ENCODE measurements around the gene INPP5E.

The INPP5E gene

DNA sequence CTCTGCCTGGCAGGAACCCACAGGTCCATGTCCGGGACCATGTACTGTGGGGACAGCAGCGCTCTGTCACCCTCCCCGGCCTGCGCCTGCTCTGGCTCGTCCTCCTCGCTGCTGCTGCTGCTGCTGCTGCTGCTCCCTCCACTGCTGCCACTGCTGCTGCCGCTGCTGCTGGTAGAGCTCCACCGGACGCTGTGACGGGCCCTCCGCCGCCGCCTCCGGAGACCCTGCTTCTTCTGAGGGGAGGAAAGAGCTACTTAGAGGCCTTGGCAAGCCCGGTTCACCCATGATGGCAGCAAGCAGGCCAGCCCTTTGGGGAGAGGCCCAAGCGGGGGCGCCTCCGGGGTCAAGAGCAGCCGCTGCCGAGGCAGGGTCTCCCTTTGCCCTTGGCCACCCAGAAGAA lies 56.2 kb downstream of the INPP5E start:
- Histone ChIP-seq H3K36me3 (replicated peaks; ENCODE audit: insufficient read depth, low read length) (no peaks in the 10 kb centered on the region), H3K27me3 (replicated peaks; ENCODE audit: insufficient read depth, low read length) (no peaks in the 10 kb centered on the region), H3K4me2 (ENCODE audit: low read depth, low read length) (no peak overlapping the region), H4K20me1 (ENCODE audit: insufficient read depth, low read length) (no peaks in the 10 kb centered on the region), H3K27ac (ENCODE audit: low read length) (no peak overlapping the region), H3K9me3 (replicated peaks; ENCODE audit: insufficient read depth, low read length) (no peaks in the 10 kb centered on the region), H3K4me3 (ENCODE audit: low read length) (no peak overlapping the region), H2AFZ (ENCODE audit: low read length) (no peak overlapping the region), H3K79me2 (ENCODE audit: low read length) (no peaks in the 10 kb centered on the region), H3F3A (ENCODE audit: insufficient read depth, low read length) (no peaks in the 10 kb centered on the region), H3K9me2 (replicated peaks; ENCODE audit: insufficient read depth, low read length) (no peaks in the 10 kb centered on the region), H3K4me1 (ENCODE audit: low read length) (no peaks in the 10 kb centered on the region), H3K9ac (ENCODE audit: low read length) (no peak overlapping the region)
- no peak for DNase-seq
- TF ChIP-seq, protein P1, sequence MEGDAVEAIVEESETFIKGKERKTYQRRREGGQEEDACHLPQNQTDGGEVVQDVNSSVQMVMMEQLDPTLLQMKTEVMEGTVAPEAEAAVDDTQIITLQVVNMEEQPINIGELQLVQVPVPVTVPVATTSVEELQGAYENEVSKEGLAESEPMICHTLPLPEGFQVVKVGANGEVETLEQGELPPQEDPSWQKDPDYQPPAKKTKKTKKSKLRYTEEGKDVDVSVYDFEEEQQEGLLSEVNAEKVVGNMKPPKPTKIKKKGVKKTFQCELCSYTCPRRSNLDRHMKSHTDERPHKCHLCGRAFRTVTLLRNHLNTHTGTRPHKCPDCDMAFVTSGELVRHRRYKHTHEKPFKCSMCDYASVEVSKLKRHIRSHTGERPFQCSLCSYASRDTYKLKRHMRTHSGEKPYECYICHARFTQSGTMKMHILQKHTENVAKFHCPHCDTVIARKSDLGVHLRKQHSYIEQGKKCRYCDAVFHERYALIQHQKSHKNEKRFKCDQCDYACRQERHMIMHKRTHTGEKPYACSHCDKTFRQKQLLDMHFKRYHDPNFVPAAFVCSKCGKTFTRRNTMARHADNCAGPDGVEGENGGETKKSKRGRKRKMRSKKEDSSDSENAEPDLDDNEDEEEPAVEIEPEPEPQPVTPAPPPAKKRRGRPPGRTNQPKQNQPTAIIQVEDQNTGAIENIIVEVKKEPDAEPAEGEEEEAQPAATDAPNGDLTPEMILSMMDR (IDR thresholded peaks at IDR 0.05; ENCODE audit: low read length), result no peak
- no peak for TF ChIP-seq EZH2 (optimal IDR thresholded peaks at IDR 0.05; ENCODE audit: low read depth, low read length)

DNA sequence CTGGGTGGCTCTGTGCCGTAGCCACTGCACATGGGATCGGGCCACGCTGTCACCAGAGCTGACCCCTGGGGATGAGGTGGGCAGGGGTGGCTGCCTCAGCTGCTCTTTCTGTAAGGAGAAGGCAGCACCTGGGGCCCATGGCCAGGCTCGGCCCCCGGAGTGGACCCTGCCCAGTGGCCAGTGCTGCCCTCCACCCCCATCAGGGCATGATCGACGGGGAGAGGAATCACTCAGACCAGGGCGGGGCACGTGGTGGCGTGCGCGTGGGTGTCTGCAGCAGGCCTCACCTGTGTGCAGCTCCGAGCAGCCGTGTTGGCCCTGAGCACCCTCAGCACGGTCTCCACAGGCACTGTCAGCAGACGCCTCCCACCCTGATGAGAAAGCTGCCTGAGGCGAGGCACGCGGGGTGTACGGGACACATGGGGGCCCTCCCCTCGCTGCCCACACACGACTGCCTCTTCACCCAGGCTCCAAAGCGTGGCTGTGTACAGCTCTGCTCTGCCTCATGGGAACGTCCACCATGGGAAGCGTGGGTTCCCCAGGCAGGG lies 57.6 kb downstream of the INPP5E start:
- Histone ChIP-seq H3F3A (ENCODE audit: insufficient read depth, low read length) (no peaks in the 10 kb centered on the region), H3K27me3 (replicated peaks; ENCODE audit: insufficient read depth, low read length) (no peaks in the 10 kb centered on the region), H2AFZ (ENCODE audit: low read length) (no peak overlapping the region), H3K79me2 (ENCODE audit: low read length) (no peaks in the 10 kb centered on the region), H4K20me1 (ENCODE audit: insufficient read depth, low read length) (no peaks in the 10 kb centered on the region), H3K4me3 (ENCODE audit: low read length) (no peak overlapping the region), H3K27ac (ENCODE audit: low read length) (no peak overlapping the region), H3K36me3 (replicated peaks; ENCODE audit: insufficient read depth, low read length) (no peaks in the 10 kb centered on the region), H3K4me2 (ENCODE audit: low read depth, low read length) (no peak overlapping the region), H3K4me1 (ENCODE audit: low read length) (no peaks in the 10 kb centered on the region), H3K9ac (ENCODE audit: low read length) (no peak overlapping the region), H3K9me3 (replicated peaks; ENCODE audit: insufficient read depth, low read length) (no peaks in the 10 kb centered on the region), H3K9me2 (replicated peaks; ENCODE audit: insufficient read depth, low read length) (no peaks in the 10 kb centered on the region)
- no peak for DNase-seq
- TF ChIP-seq, protein P1 (IDR thresholded peaks at IDR 0.05; ENCODE audit: low read length), result no peak
- TF ChIP-seq EZH2 (optimal IDR thresholded peaks at IDR 0.05; ENCODE audit: low read depth, low read length) (no peak), EZH2phosphoT487 (IDR thresholded peaks at IDR 0.05; ENCODE audit: low read length) (no peak)

DNA sequence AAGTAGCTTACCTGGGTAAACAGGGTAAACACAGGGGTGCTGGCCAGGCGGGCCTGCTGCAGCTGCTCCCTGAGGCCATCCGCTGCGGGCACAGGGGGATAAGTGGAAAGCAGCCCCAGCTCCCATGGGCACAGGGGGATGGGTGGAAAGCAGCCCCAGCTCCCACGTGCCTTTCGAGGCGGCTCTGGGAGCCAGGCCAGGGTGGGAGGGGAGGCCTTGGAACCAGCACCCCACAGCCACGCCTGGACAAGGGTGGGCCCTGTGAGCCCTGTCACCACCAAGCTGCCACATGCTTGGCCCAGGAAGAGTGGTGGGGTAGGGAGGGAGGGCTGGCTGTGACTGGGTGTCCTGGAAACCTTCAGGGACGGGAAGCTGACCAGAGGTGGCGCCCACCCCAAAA lies 58.3 kb downstream of the INPP5E start:
- Histone ChIP-seq H3K4me1 (ENCODE audit: low read length) (no peaks in the 10 kb centered on the region), H2AFZ (ENCODE audit: low read length) (no peak overlapping the region), H3K4me3 (ENCODE audit: low read length) (no peak overlapping the region), H3K27me3 (replicated peaks; ENCODE audit: insufficient read depth, low read length) (no peaks in the 10 kb centered on the region), H3K27ac (ENCODE audit: low read length) (no peak overlapping the region), H3K79me2 (ENCODE audit: low read length) (no peaks in the 10 kb centered on the region), H3K4me2 (ENCODE audit: low read depth, low read length) (no peak overlapping the region), H3F3A (ENCODE audit: insufficient read depth, low read length) (no peaks in the 10 kb centered on the region), H3K9me2 (replicated peaks; ENCODE audit: insufficient read depth, low read length) (no peaks in the 10 kb centered on the region), H4K20me1 (ENCODE audit: insufficient read depth, low read length) (no peaks in the 10 kb centered on the region), H3K9me3 (replicated peaks; ENCODE audit: insufficient read depth, low read length) (no peaks in the 10 kb centered on the region), H3K9ac (ENCODE audit: low read length) (no peak overlapping the region), H3K36me3 (replicated peaks; ENCODE audit: insufficient read depth, low read length) (no peaks in the 10 kb centered on the region)
- TF ChIP-seq, protein P1 (IDR thresholded peaks at IDR 0.05; ENCODE audit: low read length), result no peak
- TF ChIP-seq EZH2phosphoT487 (IDR thresholded peaks at IDR 0.05; ENCODE audit: low read length) (no peak), EZH2 (optimal IDR thresholded peaks at IDR 0.05; ENCODE audit: low read depth, low read length) (no peak)
- DNase-seq, result no peak

Measured in MM.1S (cell line).